Brain microvascular endothelial cell (primary cell): Measurements from ENCODE around the gene SIGLEC8.

Experiments
- DNase-seq: peaks from one replicate; pipeline ENCODE4 v3.0.0-alpha.2; 2020
- H3K27ac ChIP-seq: fragments of 250-450 bp; sonication (Bioruptor Pico); 2 replicates; pipeline ENCODE4 v1.5.1; 2020; ENCODE audit warnings: mild to moderate bottlenecking, moderate library complexity
- H3K27me3 ChIP-seq: fragments of 250-450 bp; sonication (Bioruptor Pico); replicated peaks from 2 replicates; pipeline ENCODE4 v1.5.1; 2020; ENCODE audit warnings: mild to moderate bottlenecking
- H3K36me3 ChIP-seq: fragments of 250-450 bp; sonication (Bioruptor Pico); replicated peaks from 2 replicates; pipeline ENCODE4 v1.5.1; 2020; ENCODE audit warnings: mild to moderate bottlenecking
- H3K4me3 ChIP-seq: 2 replicates; pipeline ENCODE4 v1.5.1; 2011; ENCODE audit warnings: low read depth, mild to moderate bottlenecking, control low read depth, low read length, moderate library complexity
- CTCF ChIP-seq: IDR thresholded peaks from 2 replicates; pipeline ENCODE4 v1.5.1; 2011; ENCODE audit warnings: low read depth, mild to moderate bottlenecking, moderate library complexity, low read length, control low read depth, inconsistent platforms; ENCODE audit errors: missing control alignments
- in situ Hi-C: cut with HindIII; loops from 2 replicates; pipeline ENCODE4 v1.10.0; 2017; ENCODE audit warnings: low sequenced_read_pairs, low pct_ligation_motif_present

The SIGLEC8 gene

GRCh38 chr19:51415187-51415586 lies 43.1 kb downstream of the SIGLEC8 start:
- Histone ChIP-seq H3K27me3 (no peaks in the 10 kb centered on the region), H3K36me3 (no peaks in the 10 kb centered on the region), H3K4me3 (no peak overlapping the region), H3K27ac (no peak overlapping the region)
- DNase-seq: no peak
- in situ Hi-C loops: no loop called here
- no peak for TF ChIP-seq CTCF

GRCh38 chr19:51410950-51411748 lies 47.1 kb downstream of the SIGLEC8 start:
- DNase-seq: no peak
- in situ Hi-C loops: no loop called here
- Histone ChIP-seq H3K27me3 (no peaks in the 10 kb centered on the region), H3K27ac (no peak overlapping the region), H3K4me3 (no peak overlapping the region), H3K36me3 (no peaks in the 10 kb centered on the region)
- TF ChIP-seq CTCF: no peak

GRCh38 chr19:51407511-51408131 lies 50.6 kb downstream of the SIGLEC8 start:
- no peak overlapping the region for H3K27ac ChIP-seq
- no peak overlapping the region for H3K4me3 ChIP-seq
- in situ Hi-C loops: no loop called here
- H3K27me3 ChIP-seq: no peaks in the 10 kb centered on the region
- peak; percentile 23 for DNase-seq
- peak; percentile 33 for TF ChIP-seq CTCF
- H3K36me3 ChIP-seq: no peaks in the 10 kb centered on the region

DNA sequence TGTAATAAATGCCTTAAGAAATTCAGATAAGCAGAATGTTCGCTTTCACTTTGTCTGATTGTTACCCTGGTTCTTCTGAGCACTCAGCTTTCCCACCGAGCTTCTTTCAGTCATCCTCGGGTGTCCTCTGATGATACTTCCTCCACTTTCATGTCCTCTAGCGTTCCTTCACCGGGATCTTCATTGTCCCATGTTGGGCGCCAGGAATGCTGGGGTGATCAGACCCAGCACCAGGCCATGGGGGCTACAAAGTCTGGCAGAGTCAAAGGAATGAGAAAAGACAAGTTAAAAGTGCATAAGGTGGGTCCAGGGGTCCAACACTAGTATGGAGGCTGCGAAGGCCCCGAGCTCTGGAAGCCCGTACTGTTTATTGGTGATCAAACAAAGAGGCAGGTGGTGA lies 56.1 kb downstream of the SIGLEC8 start:
- no peaks in the 10 kb centered on the region for H3K27me3 ChIP-seq
- no peak overlapping the region for H3K4me3 ChIP-seq
- TF ChIP-seq CTCF: no peak
- no peak for DNase-seq
- in situ Hi-C loops: no loop called here
- H3K27ac ChIP-seq: no peak overlapping the region
- no peaks in the 10 kb centered on the region for H3K36me3 ChIP-seq
